NCI-H460 (cell line): Measurements from ENCODE around the gene GABPB1. TPM values are rescaled to one million over a fixed set of nuclear protein-coding genes. Genes with fewer than 3 reads are reported as not detected.
A peak's percentile ranks its signal among the peaks of the same experiment; 100 is the strongest.

Source experiments
- DNase-seq: peaks from one replicate; pipeline ENCODE4 v3.0.0-alpha.2; 2016; ENCODE audit warnings: low read depth; ENCODE audit errors: extremely low read depth
- total RNA-seq: library from RNA; depleted of rRNA; stranded (reverse); fragments of >200 nt; shearing (Covaris generic); gene quantifications from 2 replicates; pipeline ENCODE4 v1.2.3, GENCODE V29; 2014

Gene GABPB1
- total RNA-seq, 1 experiment from 2014 or later: 71.1 TPM

DNA sequence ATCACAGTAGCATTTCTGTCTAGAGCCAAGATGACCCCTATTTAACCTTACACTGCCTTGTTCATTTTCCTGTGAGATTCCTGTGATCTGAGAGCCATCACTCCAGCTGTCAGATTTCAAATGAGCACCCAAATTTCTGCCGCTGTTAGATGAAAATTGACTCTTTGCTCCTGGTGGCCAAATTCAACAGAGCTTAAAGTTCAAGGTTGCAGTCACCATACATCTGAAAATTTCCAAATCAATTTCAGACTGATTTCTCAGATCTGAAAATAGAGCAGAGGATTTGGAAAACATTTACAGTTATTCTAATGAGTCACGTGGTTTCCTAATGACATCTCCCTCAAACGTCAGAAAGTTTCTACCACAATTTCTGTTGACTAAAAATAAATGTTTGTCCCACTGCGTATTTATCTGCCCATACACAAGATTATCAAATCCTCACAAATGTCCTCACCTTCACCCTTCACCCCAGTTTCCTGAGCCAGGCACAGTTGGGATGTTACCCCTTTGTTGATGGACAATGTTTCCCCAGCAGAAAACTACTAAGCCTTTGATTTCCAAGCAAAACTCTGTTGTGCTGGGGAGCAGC is 105.9 kb downstream of the GABPB1 start:
- no peak for DNase-seq

DNA sequence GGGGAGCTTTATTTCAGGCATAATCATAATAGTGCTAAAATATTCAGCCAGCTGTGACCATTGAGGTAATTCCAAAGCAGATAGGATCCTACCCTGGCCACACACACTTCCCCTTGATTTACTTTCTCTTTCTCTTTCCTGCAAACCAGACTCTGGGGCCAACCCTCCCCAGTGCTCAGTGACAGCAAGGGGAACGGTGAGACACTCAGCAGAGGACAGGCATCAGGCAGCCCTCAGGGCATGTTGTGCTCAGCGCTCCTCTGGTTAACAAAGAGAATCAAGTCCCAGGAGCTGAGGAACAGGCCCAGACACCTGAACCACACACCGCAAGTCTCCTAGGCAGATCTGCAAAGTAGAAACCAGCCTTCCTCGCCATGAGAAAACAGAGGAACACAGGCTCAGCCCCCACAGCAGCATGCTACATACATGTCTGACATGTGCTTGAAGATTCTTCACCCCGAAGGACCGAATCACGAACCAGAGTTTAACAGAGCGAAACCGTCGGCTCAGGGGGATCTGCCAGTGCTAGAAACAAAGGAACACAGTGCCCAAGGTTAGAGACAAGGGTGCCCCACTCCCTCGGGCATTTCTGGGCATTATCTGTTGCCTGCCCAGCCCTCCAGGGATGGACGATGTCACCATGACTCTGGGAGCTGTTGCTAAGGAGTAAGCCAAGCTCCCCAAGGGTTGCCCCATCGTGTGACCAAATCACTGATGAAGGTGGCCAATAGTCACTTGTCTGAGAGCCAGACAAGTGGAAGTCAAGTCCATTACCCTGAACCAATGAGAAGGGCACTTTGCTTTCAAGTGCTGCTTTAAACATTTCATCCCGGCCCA is 107.0 kb downstream of the GABPB1 start:
- DNase-seq: no peak

GRCh38 chr15:50246631-50247030 is 108.4 kb downstream of the GABPB1 start:
- DNase-seq: no peak

DNA sequence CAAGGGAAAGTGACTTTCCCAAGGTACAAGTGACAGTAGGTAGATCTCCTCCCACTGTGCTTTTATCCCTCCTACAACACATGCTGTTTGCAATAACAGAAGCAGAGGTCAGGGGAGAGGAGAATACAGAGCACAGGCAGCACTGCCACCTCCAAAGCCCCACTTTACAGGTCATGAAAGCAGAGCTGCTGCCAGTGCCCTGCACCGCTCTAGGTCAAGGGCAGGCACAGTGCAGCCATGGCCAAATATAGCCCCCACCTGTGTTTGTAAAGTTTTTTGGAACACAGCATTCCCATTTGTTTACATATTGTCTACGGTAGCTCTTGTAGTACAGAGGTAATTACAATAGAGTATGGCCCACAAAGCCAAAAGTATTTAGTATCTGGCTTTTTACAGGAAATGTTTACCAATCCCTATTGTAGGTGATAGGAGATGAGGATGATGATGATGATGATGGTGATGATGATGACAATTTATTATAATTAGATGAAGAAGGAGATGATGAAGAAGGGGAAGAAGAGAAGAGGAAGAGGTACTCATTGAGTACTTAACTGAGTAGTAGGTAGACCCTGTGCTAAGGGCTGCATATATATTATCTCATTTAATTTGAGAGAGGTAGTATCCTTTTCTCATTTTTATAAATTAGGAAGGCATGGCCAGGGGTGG is 109.9 kb downstream of the GABPB1 start:
- no peak for DNase-seq

- no peak for DNase-seq
Observed at GRCh38 chr15:50244153-50244552, 110.8 kb downstream of the GABPB1 start.

GRCh38 chr15:50241684-50242450 is 113.1 kb downstream of the GABPB1 start:
- no peak for DNase-seq

GRCh38 chr15:50238255-50238654 is 116.7 kb downstream of the GABPB1 start:
- DNase-seq: no peak

DNA sequence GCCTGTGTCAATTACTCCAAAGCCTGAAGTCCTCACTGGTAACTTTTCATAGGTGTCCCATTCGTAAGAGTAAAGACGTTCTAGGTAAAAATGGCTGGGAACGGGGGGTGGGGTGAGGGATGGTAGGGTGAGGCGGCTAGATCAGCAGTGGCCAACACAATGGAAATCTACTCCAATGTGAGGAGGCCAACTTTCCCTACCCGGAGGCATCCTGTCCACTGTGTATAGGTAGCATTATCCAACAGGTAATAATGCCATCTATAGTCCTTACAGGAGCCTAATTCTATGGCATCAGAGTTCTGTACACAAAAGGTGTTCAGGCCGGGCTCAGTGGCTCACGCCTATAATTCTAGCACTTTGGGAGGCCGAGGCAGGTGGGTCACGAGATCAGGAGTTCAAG is 118.6 kb downstream of the GABPB1 start:
- DNase-seq: no peak

- peak; percentile 64 for DNase-seq
Observed at GRCh38 chr15:50235794-50236193, 119.2 kb downstream of the GABPB1 start.

DNA sequence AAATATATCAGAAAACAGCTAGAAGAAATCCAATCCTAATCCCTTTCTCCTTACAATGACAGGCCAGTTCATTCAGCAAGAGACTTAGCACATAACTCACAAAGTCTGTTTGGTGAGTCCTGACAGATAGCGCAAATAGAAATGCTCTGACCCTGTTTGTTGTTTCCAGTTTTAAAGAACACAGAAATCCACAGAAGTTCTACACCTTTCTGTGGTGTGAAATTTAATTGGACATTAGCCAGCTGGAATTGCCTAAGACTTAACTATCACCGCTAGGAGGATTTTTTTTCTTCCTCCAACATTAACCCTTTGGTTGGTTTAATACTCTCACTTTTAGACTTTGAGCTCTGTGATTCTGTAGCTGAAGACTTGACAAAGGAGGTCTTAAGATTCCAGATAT is 120.2 kb downstream of the GABPB1 start:
- peak; percentile 25 for DNase-seq

GRCh38 chr15:50233192-50233736 is 121.7 kb downstream of the GABPB1 start:
- DNase-seq: no peak

GRCh38 chr15:50232791-50233190 is 122.2 kb downstream of the GABPB1 start:
- no peak for DNase-seq

DNA sequence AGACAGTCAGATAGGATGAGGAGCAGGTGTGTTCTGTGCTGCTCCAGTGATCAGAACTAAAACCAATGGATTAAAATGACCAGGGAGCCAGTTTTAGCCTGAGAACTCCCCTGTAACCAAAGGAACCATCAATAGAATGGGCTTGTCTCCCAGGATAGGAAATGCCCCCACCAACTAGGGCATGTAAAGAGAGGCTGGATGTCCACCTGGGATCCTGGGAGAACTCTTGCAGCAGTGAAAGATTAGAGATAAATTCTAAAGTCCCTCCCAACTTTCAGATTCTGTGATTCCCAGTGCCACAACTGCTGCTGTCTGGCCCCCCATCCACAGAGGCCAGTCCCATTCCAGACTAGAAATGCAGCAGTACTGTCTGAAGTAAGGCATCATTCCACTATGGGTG is 123.2 kb downstream of the GABPB1 start:
- DNase-seq: no peak

GRCh38 chr15:50229336-50229735 is 125.7 kb downstream of the GABPB1 start:
- no peak for DNase-seq

- no peak for DNase-seq
Observed at GRCh38 chr15:50228866-50229265, 126.1 kb downstream of the GABPB1 start.

- DNase-seq: no peak
Observed at GRCh38 chr15:50227076-50227475, 127.9 kb downstream of the GABPB1 start.

DNA sequence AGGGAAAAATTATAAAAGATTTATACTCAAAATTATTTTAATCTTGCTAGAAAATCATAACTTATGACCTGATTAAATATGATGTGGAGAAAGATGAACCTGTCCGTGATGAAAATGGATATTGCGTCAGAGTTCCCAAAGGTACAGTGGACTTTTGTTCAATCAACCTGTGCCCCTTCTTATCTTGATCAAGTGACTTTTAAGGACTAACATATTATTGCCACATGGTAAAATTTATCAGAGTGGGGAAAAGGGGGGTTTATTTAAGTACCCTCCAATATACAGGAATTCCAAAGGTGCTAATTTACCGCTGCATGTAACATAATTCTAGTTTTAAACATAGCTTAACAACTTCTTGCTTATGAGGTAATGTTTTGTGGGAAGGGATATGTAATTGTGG is 129.1 kb downstream of the GABPB1 start:
- no peak for DNase-seq
